Measurements from ENCODE around the gene COL9A1.

- TF ChIP-seq CTCF (IDR thresholded peaks at IDR 0.05) = no peak
- TF ChIP-seq POLR2AphosphoS5 (IDR thresholded peaks at IDR 0.05; ENCODE audit: insufficient read depth in 1 of 2, low read depth in 1 of 2) = no peak
- no peak for TF ChIP-seq POLR2A (IDR thresholded peaks at IDR 0.05)
These were observed 6.4 kb upstream of the COL9A1 start for GRCh38 chr6:70309243-70309642.
